Ammon's horn (tissue), 1 donor: ENCODE data around the gene SPNS2.

Experiments used
- DNase-seq: peaks from one replicate; pipeline ENCODE4 v3.0.0-alpha.2; 2016; ENCODE audit warnings: low spot score

Gene SPNS2

DNA sequence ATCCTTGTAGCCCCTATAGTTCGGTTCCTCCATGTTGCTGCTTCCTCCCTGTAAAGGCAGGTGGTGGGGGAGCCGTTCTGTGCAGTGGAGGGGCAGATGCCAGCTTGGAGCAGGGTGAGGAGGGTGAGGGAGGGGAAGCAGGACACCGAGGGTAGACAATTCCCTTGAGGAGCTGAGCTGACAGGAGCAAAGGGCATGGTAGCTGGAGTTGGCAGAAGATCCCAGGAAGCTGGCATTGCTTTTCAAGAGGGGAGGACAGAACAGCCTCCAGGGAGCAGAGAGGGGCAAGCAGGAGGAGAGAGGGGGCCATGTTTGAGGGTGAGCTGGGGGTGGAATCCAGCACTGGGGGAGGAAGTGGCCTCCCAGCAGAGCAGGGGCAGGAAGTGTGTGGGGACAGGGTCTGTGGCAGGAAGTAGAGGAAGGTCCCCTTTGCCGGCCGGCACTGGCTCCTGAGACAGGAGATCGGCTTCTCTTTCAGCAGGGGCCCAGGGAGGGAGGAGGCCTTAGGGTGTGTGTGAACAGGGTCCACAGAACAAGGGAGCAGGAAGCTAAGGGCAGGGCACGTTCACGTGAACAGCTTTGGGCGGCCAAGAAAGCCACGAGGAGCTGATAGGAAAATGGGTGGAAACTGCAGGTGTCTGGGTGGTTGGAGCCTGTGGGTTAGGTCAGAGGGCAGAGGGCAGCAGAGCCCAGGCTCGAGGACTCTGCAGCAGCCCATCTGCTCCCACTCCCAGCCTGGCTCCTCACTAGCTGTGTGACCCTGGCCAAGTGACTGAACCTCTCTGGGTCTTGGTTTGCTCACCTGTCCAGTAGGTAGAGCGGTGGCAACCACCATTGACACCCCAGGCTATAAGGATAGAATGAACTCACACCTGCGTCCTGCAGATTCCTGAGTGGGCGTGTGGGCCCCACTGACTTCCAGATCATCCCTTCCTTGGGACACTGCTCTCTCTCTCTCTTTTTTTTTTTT is 17.5 kb upstream of the SPNS2 start:
- DNase-seq, result no peak

DNA sequence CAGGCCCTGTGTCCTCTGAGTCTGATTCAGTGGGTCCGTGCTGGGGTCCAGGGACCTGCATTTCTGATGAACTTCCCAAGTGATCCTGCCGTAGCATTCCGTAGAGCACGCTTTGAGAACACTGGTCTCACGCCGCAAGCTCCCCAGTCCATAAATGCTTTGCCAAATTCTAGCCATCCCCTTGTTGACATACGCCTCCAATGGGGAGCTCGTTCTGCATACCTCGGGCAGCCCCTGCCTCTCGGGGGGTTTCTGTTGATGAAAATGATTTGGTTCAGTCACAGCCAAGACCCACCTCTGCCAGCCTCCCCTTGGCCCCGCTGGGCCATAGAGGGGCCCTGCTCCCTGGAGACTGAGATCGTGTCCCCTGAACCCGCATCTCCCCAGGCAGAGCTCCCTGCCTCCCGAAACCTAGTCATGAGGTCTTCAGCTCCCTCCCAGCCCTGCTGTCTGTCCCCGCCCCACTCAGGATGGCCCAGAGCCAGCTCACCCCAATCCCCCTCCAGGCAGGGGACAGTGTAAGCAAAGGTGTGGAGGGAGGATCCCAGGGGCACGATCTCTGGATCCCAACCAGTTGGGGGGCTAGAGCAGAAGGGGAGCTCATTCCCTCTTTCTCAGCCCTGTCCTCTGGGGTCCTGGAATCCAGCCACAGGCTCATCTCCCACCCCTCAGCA is 16.2 kb upstream of the SPNS2 start:
- DNase-seq, result no peak

DNA sequence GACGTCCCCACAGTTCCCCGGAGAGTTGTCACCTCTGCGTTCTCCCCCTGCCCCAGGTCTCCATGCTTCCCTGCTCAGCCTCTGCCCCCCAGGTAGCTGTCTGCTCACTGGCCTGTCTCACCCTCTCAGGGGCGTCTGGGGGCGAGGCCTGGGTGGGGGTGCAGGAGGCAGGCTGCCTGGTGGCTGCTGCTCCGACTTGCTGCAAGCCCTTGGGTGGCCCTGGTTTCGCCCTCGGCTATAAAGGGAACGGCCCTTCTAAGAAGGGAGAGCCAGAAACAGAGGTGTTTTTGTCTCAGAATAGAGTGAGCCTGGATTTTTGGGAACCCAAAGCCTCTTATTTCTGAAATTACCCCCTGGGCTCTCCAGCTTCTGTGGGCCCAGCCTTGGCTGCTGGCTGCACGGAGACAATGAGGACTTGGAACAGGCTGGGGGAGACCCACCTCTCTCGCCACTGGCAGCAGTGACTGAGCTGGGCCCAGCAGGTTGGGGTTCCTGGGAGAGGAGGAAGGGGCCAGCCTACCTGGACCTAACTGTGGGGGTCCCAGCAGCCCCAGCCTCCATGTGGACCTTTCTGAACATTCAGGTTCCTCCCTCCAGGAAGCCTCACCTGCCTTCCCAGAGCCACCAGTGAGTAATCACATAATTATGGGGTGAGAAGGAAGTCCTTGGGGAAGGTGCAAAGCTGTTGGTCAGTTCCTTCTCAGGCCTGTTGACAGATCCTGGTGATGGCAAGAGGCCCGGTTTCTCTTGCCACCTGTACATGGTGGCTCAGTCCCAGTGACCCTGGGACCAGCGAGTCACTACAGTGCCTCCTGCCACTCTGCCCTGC is 15.5 kb upstream of the SPNS2 start:
- DNase-seq, result no peak

DNA sequence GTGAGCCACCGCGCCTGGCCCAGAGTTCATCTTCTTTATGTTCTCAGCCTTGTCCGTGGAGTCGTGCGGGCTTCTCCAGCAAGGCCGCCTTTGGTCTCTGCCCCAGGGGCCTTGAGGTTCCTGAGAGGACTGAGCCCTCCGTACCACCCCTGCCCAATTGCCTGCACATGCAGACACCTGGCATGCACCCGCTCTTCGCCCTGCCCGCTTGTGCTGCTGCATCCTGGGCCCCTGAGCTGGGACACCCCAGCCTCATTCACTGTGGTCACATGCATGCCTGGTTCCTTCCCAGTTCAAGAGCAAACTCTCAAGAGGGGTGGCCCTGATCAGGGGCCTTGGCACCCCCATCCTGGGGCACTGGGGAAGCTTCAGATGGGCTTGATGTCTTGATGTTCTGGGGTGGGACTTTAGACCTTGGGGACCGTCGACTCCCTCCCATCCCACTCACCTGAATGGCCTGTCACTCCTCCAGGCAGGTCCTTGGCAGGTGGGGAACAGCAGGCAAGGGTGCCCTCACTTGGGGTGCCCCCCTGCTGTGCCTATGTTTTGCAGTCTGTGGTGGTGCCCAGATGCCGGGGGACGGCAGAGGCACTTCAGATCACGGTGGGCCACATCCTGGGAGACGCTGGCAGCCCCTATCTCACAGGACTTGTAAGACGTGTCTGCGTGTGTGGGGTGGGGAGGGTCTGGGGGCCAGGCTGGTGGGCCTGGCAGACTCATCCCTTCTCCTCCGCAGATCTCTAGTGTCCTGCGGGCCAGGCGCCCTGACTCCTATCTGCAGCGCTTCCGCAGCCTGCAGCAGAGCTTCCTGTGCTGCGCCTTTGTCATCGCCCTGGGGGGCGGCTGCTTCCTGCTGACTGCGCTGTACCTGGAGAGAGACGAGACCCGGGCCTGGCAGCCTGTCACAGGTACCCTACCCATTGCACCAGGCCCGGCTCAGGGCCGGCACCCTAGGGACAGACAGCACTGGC is 12.7 kb upstream of the SPNS2 start:
- DNase-seq, result no peak

DNA sequence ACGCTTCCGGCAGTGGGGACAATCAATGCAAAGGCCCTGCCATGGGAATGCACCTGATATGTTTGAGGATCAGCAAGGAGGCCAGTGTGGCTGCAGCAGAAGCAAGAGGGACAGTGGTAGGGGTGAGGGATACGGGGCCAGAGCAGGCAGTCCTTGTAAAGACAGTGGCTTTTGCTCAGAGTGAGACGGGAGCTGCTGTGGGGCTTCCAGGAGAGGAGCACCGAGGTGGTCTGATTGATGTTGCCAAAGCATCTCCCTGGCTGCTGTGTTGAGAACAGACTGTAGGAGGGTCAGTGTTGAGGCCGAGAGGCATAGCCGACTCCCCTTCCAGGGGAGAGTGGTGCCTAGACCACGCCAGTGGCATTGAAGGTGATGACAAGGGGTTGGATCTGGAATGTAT is 11.4 kb upstream of the SPNS2 start:
- DNase-seq, result no peak

DNA sequence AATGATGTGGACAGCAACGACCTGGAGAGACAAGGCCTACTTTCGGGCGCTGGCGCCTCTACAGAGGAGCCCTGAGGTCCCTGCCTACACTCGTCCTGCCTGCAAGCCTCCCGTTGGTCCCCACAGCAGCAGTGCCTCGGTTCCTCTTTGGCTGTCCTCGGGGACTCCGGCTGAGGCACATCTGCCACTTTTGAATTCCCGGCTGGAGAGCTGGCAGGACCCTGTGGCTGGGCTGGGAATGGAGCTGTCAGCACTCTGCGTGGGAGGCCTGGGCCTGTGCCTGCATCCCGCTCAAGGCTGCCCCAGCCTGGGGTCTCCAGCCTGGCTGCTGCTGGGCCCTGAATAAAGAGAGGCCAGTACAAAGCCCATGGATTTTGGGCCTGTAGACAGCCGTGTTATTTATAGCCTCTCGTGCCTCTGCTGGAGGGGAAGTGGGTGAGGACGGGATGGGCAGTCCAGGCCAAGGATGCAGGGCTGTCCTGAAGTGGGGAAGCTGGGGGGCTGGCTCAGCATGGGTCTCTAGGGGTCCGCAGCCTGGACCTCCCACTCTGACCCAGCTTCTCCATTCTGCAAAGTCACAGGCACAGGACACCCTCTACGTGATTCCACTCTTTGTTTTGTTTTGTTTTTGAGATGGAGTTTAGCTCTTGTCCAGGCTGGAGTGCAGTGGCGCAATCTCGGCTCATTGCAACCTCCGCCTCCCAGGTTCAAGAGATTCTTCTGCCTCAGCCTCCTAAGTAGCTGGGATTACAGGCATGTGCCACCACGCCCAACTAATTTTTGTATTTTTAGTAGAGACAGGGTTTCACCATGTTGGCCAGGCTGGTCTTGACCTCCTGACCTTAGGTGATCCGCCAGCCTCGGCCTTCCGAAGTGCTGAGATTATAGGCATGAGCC is 10.6 kb upstream of the SPNS2 start:
- DNase-seq, result no peak

DNA sequence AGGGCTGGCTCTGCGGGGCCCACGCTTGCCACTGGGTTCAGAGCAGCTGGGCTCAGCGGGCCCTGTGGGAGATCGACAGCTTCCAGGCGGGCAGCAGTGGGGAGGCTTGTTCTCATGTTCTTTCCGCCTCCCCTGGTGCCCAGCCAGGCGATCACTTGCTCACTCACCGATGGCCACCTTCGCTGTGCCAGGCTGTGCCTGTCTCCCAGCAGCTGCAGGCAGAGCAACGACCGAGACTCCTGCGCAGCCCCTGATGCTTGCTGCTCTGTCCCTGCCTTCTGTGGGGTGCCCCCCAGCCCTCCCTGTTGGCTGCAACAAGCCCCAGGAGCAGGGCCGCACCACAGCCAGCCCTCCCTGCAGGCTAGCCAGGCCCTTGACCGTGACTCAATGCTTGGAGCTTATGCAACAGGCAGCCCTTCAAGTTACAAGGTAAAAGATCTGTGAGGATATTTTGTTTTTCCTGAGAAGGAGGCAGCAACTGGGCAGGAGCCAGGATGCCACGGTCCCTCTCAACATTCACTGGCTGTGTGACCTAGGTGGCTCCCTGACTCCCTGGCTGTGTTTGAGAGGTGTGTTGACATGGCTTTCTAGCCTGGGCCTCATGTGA is 9.6 kb upstream of the SPNS2 start:
- DNase-seq, result no peak

DNA sequence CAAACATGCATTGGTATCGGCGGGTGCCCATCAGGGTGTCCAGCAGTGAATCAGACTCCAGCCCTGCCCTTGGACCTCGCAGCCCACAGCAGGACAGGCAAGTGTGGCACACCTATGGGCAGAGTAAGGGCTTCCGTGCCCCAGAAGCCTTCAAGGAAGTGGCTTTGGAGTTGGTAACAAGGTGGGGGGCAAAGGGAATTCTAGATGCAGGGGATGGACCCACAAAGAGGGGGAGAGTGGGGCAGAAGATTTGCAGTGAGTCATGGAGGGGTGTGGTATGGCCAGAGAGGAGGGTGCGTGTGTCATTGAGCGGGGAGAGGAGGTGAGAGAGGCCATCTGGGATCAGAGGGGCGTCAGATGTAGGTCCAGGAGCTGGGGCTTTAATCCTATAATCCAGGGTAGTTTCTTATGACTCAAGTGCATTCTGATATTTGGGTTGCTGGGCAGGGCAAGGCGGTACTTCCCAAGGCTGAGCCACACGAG is 8.5 kb upstream of the SPNS2 start:
- DNase-seq, result no peak

DNA sequence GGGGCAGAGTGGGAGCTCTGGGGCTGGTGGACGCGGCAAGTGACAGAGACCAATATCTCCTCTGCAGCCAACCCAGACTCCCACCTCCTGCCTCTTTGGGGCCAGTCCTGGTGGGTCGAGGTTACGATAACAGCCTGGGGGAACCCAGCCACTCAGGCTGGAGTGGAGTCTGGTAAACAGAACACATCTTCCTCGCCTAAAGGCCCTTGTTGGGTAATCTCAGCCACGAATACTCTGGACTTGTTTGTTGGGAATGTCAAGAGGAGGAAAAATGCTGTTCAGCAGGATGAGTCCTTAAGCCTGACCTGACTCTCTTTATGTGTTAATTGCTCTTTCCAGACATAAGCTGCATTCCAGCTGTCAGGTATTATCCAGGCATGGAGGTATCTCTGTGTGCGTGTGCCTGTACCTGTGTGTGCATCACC is 8.0 kb upstream of the SPNS2 start:
- DNase-seq, result no peak

DNA sequence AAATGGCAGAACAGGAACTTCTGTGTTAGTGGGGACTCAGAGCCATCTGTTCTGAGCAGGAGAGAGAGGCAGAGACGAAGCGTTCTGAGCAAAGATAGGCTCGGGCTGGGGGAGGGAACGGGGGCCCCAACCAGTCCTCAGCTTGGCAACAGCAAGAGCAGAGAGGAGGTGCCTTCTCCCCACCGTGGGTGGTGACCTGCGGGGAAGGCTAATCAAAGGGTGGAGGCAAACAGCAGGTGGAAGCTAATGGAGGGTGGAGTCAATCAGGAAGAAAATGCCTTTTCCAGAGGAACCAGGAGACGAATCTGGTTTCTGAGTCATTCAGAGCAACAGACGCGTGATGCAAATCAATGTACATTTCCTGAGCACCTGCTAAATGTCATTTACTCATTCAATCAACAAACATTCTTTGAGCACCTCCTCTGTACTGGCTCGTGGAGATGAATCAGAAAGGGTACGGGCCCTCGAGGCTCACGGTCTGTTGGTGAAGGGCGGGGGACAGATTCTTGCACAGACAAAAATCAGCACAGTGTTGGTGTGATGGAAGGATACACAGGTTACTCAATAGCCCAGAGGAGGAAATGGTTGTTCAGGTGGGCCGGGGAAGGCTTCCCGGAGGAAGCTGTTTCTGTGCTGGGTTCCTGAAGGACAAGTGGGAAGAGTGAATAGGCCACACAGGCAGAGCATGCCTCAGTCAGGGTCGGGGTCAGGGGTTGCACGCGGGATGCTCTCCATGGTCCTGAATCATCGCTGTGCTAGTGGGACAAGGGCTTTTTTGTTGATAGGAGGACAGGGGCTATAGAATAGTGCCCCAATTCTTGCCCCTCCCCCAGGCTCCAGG is 5.7 kb upstream of the SPNS2 start:
- DNase-seq, result no peak

DNA sequence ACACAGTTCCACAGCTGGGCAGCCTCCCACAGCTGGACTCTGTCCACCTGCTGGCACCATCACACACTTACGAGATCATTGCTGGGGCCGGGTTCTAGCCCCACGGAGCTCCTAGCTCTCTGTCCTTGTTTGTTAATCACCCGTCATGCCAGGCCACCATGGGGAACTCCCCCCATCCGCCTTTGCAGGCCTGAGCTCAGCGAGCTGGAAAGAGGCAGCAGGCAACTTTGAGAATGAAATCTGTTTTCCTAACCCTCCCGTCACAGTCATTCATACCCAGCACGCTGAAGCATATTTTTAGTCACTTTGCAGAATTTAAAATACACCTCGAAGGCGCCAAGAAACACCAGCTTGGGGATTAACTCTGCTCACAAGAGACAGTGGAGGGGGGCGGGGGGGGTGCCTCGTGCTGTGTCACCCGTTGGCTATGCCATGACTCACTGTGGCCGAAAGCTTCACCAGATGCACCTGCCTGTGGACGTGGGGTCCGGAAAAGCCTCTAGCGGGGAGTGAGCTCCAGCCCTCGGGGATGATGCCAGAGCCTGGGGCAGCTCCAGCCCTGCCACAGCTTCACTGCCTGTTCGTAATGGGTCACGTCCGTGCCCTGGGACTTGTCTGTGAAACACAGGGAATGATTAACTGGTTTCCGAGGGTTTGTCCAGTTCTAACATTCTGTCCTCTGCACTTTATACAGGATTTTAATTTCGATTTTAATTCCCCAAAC is 1.4 kb upstream of the SPNS2 start:
- DNase-seq, result no peak

DNA sequence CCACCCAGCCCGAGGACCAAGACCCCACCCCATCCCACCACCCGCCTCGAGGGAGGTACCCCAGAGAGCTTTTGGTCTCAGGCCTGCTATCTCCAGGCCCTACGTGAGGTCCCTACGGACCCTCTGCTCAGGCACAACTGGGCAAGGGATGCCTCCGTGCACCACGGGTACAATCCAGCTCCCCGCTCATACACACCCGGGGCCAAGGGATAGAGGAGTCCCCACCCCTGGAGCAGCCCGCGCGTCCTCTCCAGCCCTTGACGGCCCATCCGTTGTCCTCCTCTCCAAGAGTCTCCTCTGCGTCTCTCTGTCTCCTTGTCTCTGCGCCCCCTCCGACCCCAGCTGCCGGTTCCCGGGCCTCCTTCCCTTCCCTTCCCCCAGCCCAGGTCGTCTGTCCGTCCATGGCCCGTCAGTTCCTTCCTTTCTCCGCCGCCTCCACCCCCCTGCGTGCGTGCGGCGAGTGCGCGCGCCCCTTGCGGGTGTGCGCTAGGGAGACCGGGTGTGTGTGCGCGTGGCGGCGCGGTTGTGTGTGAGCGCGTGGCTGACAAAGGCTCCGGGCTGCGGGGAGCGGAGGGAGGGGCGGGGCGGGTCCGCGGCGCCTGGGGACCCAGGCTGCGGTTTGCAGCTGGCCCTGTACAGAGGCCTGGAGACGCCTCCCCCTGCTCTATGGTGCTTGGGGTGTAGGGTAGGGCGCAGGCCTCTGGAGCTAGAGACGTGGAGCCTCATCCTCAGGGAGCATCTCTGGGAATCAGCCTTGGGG is 930 bp downstream of the SPNS2 start:
- DNase-seq, result peak; percentile 77

DNA sequence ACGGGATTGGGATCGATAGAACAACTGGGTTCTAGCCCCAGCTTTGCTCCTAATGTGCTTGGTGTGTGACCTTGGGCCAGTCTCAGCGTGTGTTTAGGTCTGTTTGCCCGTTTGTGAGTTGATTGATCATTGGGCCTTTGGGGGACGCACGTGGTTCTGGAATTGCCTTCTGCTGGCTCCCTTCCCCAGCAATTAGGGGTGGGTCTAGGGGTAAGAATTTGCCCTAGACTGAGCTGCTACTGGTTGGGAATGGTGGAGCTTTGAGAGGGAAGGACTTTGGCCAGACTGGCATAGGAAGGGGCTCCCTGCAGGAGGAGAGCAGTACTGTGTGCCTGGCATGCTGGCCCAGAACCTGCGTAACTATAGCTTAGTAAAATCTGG is 1.5 kb downstream of the SPNS2 start:
- no peak for DNase-seq

DNA sequence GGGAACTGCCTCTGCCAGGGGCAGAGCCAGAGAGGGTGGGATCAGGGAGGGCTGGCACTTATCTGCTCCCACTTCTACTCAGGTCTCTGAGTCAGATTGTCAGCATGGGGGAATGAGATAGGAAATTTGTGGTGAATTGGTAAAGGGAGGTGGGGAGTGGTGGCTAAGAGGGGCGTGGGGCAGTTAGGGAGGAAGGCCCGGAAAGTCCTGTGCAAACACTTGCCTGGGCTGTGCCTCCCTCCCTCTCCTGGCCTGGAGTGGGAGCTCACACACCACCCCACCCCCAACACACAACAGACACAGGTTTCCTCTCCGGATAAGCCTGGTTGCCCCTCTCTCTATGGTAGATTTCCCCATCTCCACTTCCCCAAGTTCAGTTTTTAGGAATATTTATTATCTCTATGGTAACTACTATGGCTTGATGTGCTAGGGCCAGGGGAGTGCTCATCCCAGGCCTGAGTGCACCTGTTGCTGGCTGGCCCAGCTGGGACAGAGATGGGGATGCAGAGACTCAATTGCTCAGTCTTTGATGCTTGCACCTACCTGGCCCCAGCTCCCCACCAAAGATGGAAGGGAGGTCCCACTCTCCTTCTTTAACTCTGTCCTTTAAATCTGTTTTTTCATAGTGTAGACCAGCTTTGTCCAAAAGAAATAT is 2.7 kb downstream of the SPNS2 start:
- no peak for DNase-seq

DNA sequence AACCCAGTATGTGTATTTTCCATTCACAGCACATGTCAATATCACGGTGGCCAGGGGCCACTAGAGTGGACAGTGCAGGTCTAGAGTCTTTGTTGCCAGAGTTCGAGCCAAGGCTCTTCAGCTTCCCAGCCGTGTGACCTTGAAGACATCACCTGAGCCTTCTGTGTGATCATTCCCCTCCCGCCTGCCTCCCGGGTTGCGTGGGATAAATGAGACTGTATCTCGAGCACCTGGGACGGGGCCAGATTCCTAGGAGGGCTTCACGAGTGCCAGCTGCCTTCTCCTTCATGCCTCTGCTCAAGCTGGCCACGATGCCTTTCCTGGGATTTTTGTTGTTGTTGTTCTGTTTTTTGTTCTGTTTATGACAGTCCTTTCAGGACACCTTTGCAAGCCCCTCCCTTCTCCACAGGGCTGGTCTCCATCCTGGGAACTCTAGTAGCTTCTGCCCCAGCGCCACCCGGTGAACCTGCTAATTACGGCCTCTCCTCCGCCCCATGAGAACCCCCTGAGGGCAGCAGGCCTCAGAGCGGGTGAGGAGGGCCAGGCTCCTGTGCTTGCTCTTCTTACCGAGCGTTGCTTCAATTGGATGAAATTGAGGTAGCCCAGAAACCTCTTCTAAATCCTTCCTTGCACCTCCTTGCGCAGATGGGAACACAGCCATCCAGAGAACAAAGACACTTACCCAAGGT is 3.9 kb downstream of the SPNS2 start:
- no peak for DNase-seq
